GM18511 (cell line): ENCODE measurements around the gene LIN28A.

Experiments used
- ATAC-seq: cut with Tn5 transposase; IDR thresholded peaks from one replicate; pipeline ENCODE4 v1.9.1; 2021; ENCODE audit warnings: mild to moderate bottlenecking, moderate library complexity; ENCODE audit not compliant: unreplicated experiment

The LIN28A gene

GRCh38 chr1:26477446-26478152 is 67.0 kb downstream of the LIN28A start:
- ATAC-seq: no peak

GRCh38 chr1:26478159-26478558 is 67.5 kb downstream of the LIN28A start:
- ATAC-seq: no peak

- no peak for ATAC-seq
Measured at GRCh38 chr1:26478988-26479387, 68.4 kb downstream of the LIN28A start.
